NCI-H146 (cell line): ENCODE data around the gene TNFRSF12A.
"Not testable (repeated sequence)": the region's sequence is repeated elsewhere in the genome, so short reads cannot be mapped to it uniquely, and the experiment has no call there.

Experiments used
- DNase-seq: peaks from one replicate; lab custom pipeline; 2025; lab: John Stamatoyannopoulos, UW

The TNFRSF12A gene

DNA sequence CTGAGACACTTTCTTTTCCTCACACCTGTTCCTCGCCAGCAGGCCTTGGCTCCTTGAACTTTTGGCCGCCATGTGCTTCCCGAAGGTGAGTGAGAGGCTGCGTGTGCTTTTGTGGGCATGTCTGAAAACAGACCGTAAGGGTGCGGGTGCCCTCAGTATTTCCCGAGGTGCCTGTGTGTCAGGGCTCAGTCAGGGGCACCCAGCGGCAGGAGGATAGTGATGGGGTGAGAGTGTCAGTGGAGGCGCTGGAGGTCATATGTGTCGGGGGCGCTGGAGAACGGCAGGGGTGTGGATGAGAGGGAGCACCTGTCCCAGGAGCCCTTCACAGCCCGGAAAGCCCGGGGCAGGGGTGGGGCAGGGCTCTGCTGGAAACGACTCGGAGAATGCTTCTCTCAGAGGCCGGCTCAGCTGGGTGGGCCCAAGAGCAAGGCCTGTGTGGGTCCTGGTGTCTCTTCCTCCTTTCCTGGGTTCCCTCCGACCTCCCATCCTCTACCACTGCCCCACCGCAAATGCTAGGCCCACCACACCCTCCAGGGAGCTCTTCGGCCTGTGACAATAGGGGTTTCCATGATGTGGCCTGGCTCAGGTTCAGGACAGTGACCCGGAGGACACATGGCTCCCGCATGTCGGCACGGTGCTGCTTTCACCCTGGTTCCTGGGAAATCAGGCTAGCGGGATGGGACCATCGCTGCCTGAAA, 45.7 kb downstream of the TNFRSF12A start:
- no peak for DNase-seq

DNA sequence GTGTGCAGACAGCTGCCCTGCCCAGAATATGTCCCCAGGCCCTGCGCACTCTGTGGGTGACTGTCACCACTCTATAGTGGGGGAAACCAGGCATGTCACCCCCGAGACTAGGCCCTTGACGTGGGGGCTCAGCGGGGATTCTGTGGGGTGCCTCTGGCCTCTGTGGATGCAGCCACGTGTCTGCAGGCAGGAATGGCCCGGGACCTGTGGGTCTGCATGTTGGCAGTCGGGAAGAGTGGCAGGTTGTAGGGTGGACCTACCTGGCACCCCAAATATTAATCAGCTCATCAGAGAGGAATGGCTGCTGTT, 46.2 kb downstream of the TNFRSF12A start:
- DNase-seq, result no peak

DNA sequence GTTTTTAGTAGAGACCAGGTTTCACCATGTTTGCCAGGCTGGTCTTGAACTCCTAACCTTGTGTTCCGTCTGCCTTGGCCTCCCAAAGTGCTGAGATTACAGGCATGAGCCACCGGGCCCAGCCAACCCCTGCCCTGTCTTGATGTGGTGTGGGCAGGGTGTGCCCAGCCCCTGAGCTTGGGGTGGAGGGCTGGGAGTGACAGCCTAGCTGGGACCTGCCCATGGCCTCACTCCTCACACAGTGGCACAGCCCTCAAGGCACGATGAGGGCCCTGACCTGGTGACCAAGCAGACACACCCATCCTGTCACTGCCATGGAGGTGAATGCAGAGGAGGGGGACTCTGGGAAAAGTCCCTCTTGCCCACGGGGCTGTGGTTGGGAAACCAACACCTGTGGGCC, 48.3 kb downstream of the TNFRSF12A start:
- no peak for DNase-seq

DNA sequence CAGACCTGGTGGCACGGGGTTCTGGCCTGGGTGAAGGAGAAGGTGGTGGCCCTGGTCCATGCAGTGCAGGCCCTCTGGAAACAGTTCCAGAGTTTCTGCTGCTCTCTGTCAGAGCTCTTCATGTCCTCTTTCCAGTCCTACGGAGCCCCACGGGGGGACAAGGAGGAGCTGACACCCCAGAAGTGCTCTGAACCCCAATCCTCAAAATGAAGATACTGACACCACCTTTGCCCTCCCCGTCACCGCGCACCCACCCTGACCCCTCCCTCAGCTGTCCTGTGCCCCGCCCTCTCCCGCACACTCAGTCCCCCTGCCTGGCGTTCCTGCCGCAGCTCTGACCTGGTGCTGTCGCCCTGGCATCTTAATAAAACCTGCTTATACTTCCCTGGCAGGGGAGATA, 49.0 kb downstream of the TNFRSF12A start:
- not testable (repeated sequence) for DNase-seq

DNA sequence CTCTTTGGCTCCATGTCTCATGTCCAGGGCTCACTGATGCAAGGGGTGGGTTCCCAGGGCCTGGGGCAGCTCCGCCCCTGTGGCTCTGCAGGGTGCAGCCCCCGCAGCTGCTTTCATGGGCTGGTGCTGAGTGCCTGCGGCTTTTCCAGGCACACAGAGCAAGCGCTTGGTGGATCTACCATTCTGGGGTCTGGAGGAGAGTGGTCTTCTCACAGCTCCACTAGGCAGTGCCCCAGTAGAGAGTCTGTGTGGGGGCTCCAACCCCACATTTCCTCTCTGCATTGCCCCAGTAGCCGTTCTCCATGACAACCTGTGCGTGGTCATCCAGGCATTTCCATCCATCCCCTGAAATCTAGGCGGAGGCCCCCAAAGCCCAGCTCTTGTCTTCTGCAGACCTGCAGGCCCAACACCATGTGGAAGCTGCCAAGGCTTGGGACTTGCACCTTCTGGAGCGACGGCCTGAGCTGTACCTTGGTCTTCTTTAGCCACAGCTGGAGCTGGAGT, 50.5 kb downstream of the TNFRSF12A start:
- DNase-seq, result no peak

DNA sequence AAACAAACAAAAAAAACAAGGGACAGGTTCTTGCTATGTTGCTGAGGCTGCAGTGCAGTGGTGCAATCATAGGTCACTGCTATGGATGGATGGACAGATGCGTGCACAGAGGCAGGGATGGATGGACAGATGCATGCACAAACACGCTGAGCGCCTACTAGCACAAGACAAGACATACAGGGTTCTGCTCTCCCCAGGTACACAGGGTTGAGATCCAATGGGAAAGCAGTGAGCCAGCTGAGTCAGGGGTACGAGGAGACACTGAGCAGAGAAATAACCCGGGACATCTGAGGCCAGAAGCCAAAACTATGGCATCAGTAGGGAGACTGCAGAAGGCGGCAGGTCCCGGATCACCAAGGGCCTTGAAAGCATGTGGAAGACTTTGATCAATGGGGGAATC, 51.5 kb downstream of the TNFRSF12A start:
- no peak for DNase-seq
